ENCODE data around the gene CCHCR1.

- TF ChIP-seq POLR2A (IDR thresholded peaks at IDR 0.05; ENCODE audit: control extremely low read depth in 1 of 2, low read depth in 2 of 2, low read length in 2 of 2) = no peak
- TF ChIP-seq TAF1 (IDR thresholded peaks at IDR 0.05; ENCODE audit: low read depth, low read length) = 0 out of 2 replicates have a peak, but pooled peaks have one; percentile 29
- peak in 1 of 2 experiments; percentile 80; a peak in 2 of 4 replicates for TF ChIP-seq SIN3A (conservative IDR thresholded peaks at IDR 0.05 in 1 of 2, IDR thresholded peaks at IDR 0.05 in 1 of 2; ENCODE audit: low read depth in 1 of 2, low read length in 2 of 2)
- no peak for TF ChIP-seq YY1 (IDR thresholded peaks at IDR 0.05; ENCODE audit: low read depth, low read length)
- TF ChIP-seq, protein P1, sequence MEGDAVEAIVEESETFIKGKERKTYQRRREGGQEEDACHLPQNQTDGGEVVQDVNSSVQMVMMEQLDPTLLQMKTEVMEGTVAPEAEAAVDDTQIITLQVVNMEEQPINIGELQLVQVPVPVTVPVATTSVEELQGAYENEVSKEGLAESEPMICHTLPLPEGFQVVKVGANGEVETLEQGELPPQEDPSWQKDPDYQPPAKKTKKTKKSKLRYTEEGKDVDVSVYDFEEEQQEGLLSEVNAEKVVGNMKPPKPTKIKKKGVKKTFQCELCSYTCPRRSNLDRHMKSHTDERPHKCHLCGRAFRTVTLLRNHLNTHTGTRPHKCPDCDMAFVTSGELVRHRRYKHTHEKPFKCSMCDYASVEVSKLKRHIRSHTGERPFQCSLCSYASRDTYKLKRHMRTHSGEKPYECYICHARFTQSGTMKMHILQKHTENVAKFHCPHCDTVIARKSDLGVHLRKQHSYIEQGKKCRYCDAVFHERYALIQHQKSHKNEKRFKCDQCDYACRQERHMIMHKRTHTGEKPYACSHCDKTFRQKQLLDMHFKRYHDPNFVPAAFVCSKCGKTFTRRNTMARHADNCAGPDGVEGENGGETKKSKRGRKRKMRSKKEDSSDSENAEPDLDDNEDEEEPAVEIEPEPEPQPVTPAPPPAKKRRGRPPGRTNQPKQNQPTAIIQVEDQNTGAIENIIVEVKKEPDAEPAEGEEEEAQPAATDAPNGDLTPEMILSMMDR (IDR thresholded peaks at IDR 0.05; ENCODE audit: control extremely low read depth in 1 of 3, insufficient read depth in 1 of 3, low read depth in 1 of 3, low read length in 3 of 3) = peak in 1 of 3 experiments; percentile 3; a peak in 1 of 4 replicates
- no peak for TF ChIP-seq JUN (IDR thresholded peaks at IDR 0.05; ENCODE audit: low read depth, low read length)
- no peak for TF ChIP-seq RFX5 (IDR thresholded peaks at IDR 0.05; ENCODE audit: borderline replicate concordance, low read depth, low read length)
These were observed 40.1 kb upstream of the CCHCR1 start for GRCh38 chr6:31197559-31198305.
